ENCODE results near the gene SIRT6.
"Not testable (repeated sequence)": the region's sequence is repeated elsewhere in the genome, so short reads cannot be mapped to it uniquely, and the experiment has no call there.

SIRT6 gene

GRCh38 chr19:4198467-4199126 is 16.2 kb upstream of the SIRT6 start:
- DNase-seq = no peak

GRCh38 chr19:4197625-4198466 is 15.5 kb upstream of the SIRT6 start:
- no peak for DNase-seq

GRCh38 chr19:4197228-4197624 is 14.9 kb upstream of the SIRT6 start:
- DNase-seq = no peak

GRCh38 chr19:4196587-4197148 is 14.3 kb upstream of the SIRT6 start:
- DNase-seq = no peak

GRCh38 chr19:4196009-4196408 is 13.6 kb upstream of the SIRT6 start:
- no peak for DNase-seq

- DNase-seq = no peak
Observed at GRCh38 chr19:4194353-4194752, 12.0 kb upstream of the SIRT6 start.

GRCh38 chr19:4192537-4192936 is 10.2 kb upstream of the SIRT6 start:
- not testable (repeated sequence) for DNase-seq

GRCh38 chr19:4189641-4190040 is 7.3 kb upstream of the SIRT6 start:
- no peak for DNase-seq

- DNase-seq = no peak
Observed at GRCh38 chr19:4187313-4188122, 5.2 kb upstream of the SIRT6 start.

- DNase-seq = peak; percentile 62
Observed at GRCh38 chr19:4186087-4186993, 4.0 kb upstream of the SIRT6 start.

GRCh38 chr19:4185413-4186086 is 3.2 kb upstream of the SIRT6 start:
- DNase-seq = no peak

- DNase-seq = no peak
Observed at GRCh38 chr19:4184718-4185352, 2.5 kb upstream of the SIRT6 start.

GRCh38 chr19:4183967-4184717 is 1.8 kb upstream of the SIRT6 start:
- DNase-seq = no peak

- DNase-seq = no peak
Observed at GRCh38 chr19:4181053-4181508, 1.3 kb downstream of the SIRT6 start.

- DNase-seq = no peak
Observed at GRCh38 chr19:4178990-4179389, 3.4 kb downstream of the SIRT6 start.

GRCh38 chr19:4177146-4177545 is 5.2 kb downstream of the SIRT6 start:
- DNase-seq = no peak

GRCh38 chr19:4175669-4175931 is 6.8 kb downstream of the SIRT6 start:
- no peak for DNase-seq

GRCh38 chr19:4174895-4175668 is 7.3 kb downstream of the SIRT6 start:
- no peak for DNase-seq

GRCh38 chr19:4174213-4174894 is 8.0 kb downstream of the SIRT6 start:
- no peak for DNase-seq
